Neural cell (in vitro differentiated cells): ENCODE data around the gene RAB22A.

Experiments used
- EP300 ChIP-seq: fragments of 450-650 bp; conservative IDR thresholded peaks from 2 replicates; pipeline ENCODE4 v1.6.1; 2014; ENCODE audit warnings: antibody characterized with exemption, mild to moderate bottlenecking, moderate library complexity; ENCODE audit not compliant: poor library complexity, severe bottlenecking
- EZH2 ChIP-seq: fragments of 200-600, 300-800 bp; shearing (Covaris generic), sonication (generic); IDR thresholded peaks from 2 replicates; pipeline ENCODE4 v1.6.1; 2014; ENCODE audit warnings: antibody characterized with exemption, low read length, borderline replicate concordance, mild to moderate bottlenecking; ENCODE audit not compliant: insufficient read depth, poor library complexity, severe bottlenecking
- TF ChIP-seq, protein P1 (sequence below): fragments of 450-650 bp; IDR thresholded peaks from 2 replicates; pipeline ENCODE4 v1.5.1; 2014; ENCODE audit warnings: antibody characterized with exemption, mild to moderate bottlenecking, moderate library complexity; ENCODE audit not compliant: poor library complexity, severe bottlenecking

DNA sequence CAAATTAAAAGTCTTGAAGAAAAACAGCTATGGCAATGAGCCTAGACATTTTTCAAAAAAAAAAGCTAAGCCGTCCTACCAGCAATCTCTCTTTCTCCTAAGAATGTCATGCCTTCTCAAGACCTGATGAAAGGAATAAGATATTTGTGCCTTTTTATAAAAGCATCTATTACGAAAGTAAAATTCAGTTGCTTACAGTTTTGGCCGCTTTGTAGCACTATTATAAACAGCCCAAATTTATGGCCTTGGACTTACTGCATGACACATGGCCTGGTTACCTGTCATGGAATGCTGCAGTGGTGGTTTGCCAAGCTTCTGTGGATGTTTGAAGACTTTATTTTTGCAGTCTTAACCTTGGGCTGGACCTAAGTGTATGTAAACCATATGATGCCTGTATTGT, 57.4 kb downstream of the RAB22A start:
- TF ChIP-seq, protein P1, sequence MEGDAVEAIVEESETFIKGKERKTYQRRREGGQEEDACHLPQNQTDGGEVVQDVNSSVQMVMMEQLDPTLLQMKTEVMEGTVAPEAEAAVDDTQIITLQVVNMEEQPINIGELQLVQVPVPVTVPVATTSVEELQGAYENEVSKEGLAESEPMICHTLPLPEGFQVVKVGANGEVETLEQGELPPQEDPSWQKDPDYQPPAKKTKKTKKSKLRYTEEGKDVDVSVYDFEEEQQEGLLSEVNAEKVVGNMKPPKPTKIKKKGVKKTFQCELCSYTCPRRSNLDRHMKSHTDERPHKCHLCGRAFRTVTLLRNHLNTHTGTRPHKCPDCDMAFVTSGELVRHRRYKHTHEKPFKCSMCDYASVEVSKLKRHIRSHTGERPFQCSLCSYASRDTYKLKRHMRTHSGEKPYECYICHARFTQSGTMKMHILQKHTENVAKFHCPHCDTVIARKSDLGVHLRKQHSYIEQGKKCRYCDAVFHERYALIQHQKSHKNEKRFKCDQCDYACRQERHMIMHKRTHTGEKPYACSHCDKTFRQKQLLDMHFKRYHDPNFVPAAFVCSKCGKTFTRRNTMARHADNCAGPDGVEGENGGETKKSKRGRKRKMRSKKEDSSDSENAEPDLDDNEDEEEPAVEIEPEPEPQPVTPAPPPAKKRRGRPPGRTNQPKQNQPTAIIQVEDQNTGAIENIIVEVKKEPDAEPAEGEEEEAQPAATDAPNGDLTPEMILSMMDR: no peak
- TF ChIP-seq EZH2: no peak
- TF ChIP-seq EP300: no peak
